Measurements from ENCODE around the gene APOBR. TPM values are rescaled to one million over a fixed set of nuclear protein-coding genes. Genes with fewer than 3 reads are reported as not detected.

APOBR gene
- total and polyA plus RNA-seq, 2 of the 13 experiments (the other 11 are each of a cell fraction or from before 2014, with no cell fraction given), result 0.03 TPM; not detected in 1

DNA sequence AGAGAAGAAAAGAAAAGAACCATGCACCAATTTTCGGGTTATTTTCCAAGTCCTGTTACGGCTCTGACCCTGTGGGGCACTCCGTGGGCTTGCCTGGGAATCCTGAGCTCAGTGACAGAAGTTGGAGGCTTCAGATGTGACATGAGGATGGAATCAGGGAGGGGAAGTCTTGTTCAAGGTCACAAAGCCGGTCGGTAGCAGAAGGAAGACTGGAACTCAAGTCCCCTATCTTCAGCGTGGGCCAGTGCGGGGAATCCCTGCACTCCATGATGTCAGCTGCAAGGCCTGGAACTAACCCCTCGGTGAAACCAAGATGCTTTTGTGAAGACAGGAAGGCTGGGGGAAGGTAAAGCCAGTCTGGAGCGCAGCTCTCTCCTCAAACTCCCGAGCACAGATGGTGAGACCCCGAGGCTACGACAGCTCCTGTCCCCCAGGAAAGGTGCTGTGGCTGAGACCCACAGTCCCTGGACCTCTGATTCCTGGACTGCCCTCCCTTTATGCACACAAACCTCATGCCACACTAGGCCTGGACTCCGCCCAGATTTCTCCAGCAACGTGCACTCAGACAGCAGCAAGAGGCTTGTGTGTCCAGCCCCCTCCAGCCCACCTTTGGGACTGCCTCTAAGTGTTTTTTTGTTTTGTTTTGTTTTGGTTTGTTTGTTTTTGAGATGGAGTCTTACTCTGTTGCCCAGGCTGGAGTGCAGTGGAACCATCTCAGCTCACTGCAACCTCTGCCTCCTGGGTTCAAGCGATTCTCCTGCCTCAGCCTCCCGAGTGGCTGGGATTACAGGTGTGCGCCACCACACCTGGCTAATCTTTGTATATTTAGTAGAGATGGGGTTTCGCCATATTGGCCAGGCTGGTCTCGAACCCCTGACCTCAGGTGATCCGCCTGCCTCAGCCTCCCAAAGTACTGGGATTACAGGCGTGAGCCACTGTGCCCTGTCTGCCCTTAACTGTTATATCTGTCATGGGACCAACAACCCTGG lies 17.7 kb downstream of the APOBR start (continued):
- TF ChIP-seq, protein P1, sequence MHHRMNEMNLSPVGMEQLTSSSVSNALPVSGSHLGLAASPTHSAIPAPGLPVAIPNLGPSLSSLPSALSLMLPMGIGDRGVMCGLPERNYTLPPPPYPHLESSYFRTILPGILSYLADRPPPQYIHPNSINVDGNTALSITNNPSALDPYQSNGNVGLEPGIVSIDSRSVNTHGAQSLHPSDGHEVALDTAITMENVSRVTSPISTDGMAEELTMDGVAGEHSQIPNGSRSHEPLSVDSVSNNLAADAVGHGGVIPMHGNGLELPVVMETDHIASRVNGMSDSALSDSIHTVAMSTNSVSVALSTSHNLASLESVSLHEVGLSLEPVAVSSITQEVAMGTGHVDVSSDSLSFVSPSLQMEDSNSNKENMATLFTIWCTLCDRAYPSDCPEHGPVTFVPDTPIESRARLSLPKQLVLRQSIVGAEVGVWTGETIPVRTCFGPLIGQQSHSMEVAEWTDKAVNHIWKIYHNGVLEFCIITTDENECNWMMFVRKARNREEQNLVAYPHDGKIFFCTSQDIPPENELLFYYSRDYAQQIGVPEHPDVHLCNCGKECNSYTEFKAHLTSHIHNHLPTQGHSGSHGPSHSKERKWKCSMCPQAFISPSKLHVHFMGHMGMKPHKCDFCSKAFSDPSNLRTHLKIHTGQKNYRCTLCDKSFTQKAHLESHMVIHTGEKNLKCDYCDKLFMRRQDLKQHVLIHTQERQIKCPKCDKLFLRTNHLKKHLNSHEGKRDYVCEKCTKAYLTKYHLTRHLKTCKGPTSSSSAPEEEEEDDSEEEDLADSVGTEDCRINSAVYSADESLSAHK (CRISPR knock-in tag; IDR thresholded peaks at IDR 0.05; ENCODE audit: borderline replicate concordance), result no peak
- TF ChIP-seq TEAD3 (CRISPR knock-in tag; optimal IDR thresholded peaks at IDR 0.05; ENCODE audit: borderline replicate concordance), result peak; percentile 8
- TF ChIP-seq CSRNP1 (CRISPR knock-in tag; IDR thresholded peaks at IDR 0.05), result no peak
- TF ChIP-seq KLF9 (CRISPR knock-in tag; IDR thresholded peaks at IDR 0.05; ENCODE audit: low read depth), result no peak
- no peak for TF ChIP-seq MED13 (CRISPR knock-in tag; IDR thresholded peaks at IDR 0.05)
- no peak for TF ChIP-seq CREB1 (IDR thresholded peaks at IDR 0.05)
- no peak for TF ChIP-seq CREB1 (CRISPR knock-in tag; IDR thresholded peaks at IDR 0.05)
- TF ChIP-seq, protein P2, sequence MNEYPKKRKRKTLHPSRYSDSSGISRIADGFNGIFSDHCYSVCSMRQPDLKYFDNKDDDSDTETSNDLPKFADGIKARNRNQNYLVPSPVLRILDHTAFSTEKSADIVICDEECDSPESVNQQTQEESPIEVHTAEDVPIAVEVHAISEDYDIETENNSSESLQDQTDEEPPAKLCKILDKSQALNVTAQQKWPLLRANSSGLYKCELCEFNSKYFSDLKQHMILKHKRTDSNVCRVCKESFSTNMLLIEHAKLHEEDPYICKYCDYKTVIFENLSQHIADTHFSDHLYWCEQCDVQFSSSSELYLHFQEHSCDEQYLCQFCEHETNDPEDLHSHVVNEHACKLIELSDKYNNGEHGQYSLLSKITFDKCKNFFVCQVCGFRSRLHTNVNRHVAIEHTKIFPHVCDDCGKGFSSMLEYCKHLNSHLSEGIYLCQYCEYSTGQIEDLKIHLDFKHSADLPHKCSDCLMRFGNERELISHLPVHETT (CRISPR knock-in tag; conservative IDR thresholded peaks at IDR 0.05), result no peak
- TF ChIP-seq, protein P3, sequence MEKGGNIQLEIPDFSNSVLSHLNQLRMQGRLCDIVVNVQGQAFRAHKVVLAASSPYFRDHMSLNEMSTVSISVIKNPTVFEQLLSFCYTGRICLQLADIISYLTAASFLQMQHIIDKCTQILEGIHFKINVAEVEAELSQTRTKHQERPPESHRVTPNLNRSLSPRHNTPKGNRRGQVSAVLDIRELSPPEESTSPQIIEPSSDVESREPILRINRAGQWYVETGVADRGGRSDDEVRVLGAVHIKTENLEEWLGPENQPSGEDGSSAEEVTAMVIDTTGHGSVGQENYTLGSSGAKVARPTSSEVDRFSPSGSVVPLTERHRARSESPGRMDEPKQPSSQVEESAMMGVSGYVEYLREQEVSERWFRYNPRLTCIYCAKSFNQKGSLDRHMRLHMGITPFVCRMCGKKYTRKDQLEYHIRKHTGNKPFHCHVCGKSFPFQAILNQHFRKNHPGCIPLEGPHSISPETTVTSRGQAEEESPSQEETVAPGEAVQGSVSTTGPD (CRISPR knock-in tag; IDR thresholded peaks at IDR 0.05), result no peak
- no peak for TF ChIP-seq NFKBIZ (CRISPR knock-in tag; IDR thresholded peaks at IDR 0.05)
- TF ChIP-seq CHD4 (IDR thresholded peaks at IDR 0.05; ENCODE audit: borderline replicate concordance, low read length), result peak; percentile 64; the same call in 1 of the 2 replicates
- TF ChIP-seq TFDP2 (CRISPR knock-in tag; IDR thresholded peaks at IDR 0.05), result no peak
- TF ChIP-seq, protein P4, sequence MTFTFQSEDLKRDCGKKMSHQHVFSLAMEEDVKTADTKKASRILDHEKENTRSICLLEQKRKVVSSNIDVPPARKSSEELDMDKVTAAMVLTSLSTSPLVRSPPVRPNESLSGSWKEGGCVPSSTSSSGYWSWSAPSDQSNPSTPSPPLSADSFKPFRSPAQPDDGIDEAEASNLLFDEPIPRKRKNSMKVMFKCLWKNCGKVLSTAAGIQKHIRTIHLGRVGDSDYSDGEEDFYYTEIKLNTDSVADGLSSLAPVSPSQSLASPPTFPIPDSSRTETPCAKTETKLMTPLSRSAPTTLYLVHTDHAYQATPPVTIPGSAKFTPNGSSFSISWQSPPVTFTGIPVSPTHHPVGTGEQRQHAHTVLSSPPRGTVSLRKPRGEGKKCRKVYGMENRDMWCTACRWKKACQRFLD (CRISPR knock-in tag; IDR thresholded peaks at IDR 0.05; ENCODE audit: borderline replicate concordance), result no peak
- TF ChIP-seq, protein P5, sequence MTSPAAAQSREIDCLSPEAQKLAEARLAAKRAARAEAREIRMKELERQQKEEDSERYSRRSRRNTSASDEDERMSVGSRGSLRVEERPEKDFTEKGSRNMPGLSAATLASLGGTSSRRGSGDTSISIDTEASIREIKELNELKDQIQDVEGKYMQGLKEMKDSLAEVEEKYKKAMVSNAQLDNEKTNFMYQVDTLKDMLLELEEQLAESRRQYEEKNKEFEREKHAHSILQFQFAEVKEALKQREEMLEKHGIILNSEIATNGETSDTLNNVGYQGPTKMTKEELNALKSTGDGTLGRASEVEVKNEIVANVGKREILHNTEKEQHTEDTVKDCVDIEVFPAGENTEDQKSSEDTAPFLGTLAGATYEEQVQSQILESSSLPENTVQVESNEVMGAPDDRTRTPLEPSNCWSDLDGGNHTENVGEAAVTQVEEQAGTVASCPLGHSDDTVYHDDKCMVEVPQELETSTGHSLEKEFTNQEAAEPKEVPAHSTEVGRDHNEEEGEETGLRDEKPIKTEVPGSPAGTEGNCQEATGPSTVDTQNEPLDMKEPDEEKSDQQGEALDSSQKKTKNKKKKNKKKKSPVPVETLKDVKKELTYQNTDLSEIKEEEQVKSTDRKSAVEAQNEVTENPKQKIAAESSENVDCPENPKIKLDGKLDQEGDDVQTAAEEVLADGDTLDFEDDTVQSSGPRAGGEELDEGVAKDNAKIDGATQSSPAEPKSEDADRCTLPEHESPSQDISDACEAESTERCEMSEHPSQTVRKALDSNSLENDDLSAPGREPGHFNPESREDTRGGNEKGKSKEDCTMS (CRISPR knock-in tag; conservative IDR thresholded peaks at IDR 0.05), result no peak
- no peak for TF ChIP-seq IRF2 (CRISPR knock-in tag; IDR thresholded peaks at IDR 0.05)
- no peak for TF ChIP-seq JUNB (CRISPR knock-in tag; IDR thresholded peaks at IDR 0.05; ENCODE audit: borderline replicate concordance)

Data from HepG2 (cell line).